Large intestine (tissue), 3 donors: ENCODE measurements around the gene ZDHHC14. TPM values are rescaled to one million over a fixed set of nuclear protein-coding genes. Genes with fewer than 3 reads are reported as not detected.

Experiments used
- DNase-seq, 2 donors: peaks; one replicate each; pipeline versions ENCODE4 v3.0.0 to v3.0.0-alpha.2; 2013
- H3K27ac ChIP-seq: one replicate; pipeline ENCODE4 v1.5.1; 2013; ENCODE audit warnings: low read length
- H3K27me3 ChIP-seq: 2 replicates; pipeline ENCODE4 v1.6.1; 2013; ENCODE audit warnings: low read length; ENCODE audit not compliant: control insufficient read depth, insufficient read depth
- H3K36me3 ChIP-seq: 2 replicates; pipeline ENCODE4 v1.6.1; 2013; ENCODE audit warnings: low read length; ENCODE audit not compliant: control insufficient read depth, insufficient read depth
- H3K4me1 ChIP-seq: one replicate; pipeline ENCODE4 v1.6.1; 2013; ENCODE audit warnings: low read length; ENCODE audit not compliant: control insufficient read depth, insufficient read depth
- H3K4me3 ChIP-seq: one replicate; pipeline ENCODE4 v1.5.1; 2013; ENCODE audit warnings: low read length
- H3K9me3 ChIP-seq: one replicate; pipeline ENCODE4 v1.6.1; 2013; ENCODE audit warnings: mild to moderate bottlenecking, low read depth, low read length, moderate library complexity; ENCODE audit not compliant: control insufficient read depth
- WGBS: methylation state at CpG from one replicate; pipeline ENCODE4 v1.1.5; 2013; ENCODE audit warnings: low lambda C conversion rate; ENCODE audit not compliant: insufficient coverage; 5-methylcytosine and 5-hydroxymethylcytosine counted together
- polyA plus RNA-seq: library from polyadenylated mRNA; unstranded; fragments of 120-200 nt; gene quantifications from one replicate; pipeline ENCODE4 v1.2.1, GENCODE V29; 2013

ZDHHC14 gene
- polyA plus RNA-seq, 1 donor, result 26.5 TPM

GRCh38 chr6:157533048-157533871 is 152.3 kb downstream of the ZDHHC14 start:
- H3K9me3 ChIP-seq, result no peaks in the 10 kb centered on the region
- no CpG with 5 or more reads among the region's 9 CpGs for WGBS
- H3K27ac ChIP-seq, result no peak overlapping the region
- peaks cover 63% of the 10 kb centered on the region for H3K4me1 ChIP-seq
- H3K27me3 ChIP-seq, result no peaks in the 10 kb centered on the region
- no peak for DNase-seq
- no peak overlapping the region for H3K4me3 ChIP-seq
- no peaks in the 10 kb centered on the region for H3K36me3 ChIP-seq

- Histone ChIP-seq H3K9me3 (no peaks in the 10 kb centered on the region), H3K27ac (no peak overlapping the region), H3K27me3 (no peaks in the 10 kb centered on the region), H3K4me1 (peaks cover 61% of the 10 kb centered on the region), H3K4me3 (no peak overlapping the region), H3K36me3 (no peaks in the 10 kb centered on the region)
- no CpG with 5 or more reads among the region's 8 CpGs for WGBS
- DNase-seq, result no peak
Measured at GRCh38 chr6:157534134-157534871, 153.3 kb downstream of the ZDHHC14 start.

- 80% methylated on average over 2 of the region's 3 CpGs for WGBS
Measured at GRCh38 chr6:157534977-157535339, 154.0 kb downstream of the ZDHHC14 start.

GRCh38 chr6:157535340-157536222 is 154.6 kb downstream of the ZDHHC14 start:
- no peaks in the 10 kb centered on the region for H3K9me3 ChIP-seq
- no peaks in the 10 kb centered on the region for H3K27me3 ChIP-seq
- no peak overlapping the region for H3K4me3 ChIP-seq
- H3K4me1 ChIP-seq, result peaks cover 60% of the 10 kb centered on the region
- WGBS, result 70% methylated on average over 2 of the region's 13 CpGs
- H3K27ac ChIP-seq, result peak overlapping the region; percentile 85
- peak; percentile 60 to 87 for DNase-seq
- no peaks in the 10 kb centered on the region for H3K36me3 ChIP-seq

More at GRCh38 chr6:157534977-157535339, 154.0 kb downstream of the ZDHHC14 start:
- H3K27ac ChIP-seq, result peak overlapping the region; percentile 85
- no peak overlapping the region for H3K4me3 ChIP-seq
- H3K27me3 ChIP-seq, result no peaks in the 10 kb centered on the region
- no peaks in the 10 kb centered on the region for H3K9me3 ChIP-seq
- no peak for DNase-seq
- H3K4me1 ChIP-seq, result peaks cover 60% of the 10 kb centered on the region
- no peaks in the 10 kb centered on the region for H3K36me3 ChIP-seq

GRCh38 chr6:157536223-157536545 is 155.2 kb downstream of the ZDHHC14 start:
- no CpG with 5 or more reads among the region's 2 CpGs for WGBS
- peaks cover 60% of the 10 kb centered on the region for H3K4me1 ChIP-seq

GRCh38 chr6:157537556-157537955 is 156.6 kb downstream of the ZDHHC14 start:
- WGBS, result no CpG with 5 or more reads among the region's 2 CpGs
- Histone ChIP-seq H3K36me3 (no peaks in the 10 kb centered on the region), H3K4me3 (no peak overlapping the region), H3K27me3 (no peaks in the 10 kb centered on the region), H3K4me1 (peaks cover 46% of the 10 kb centered on the region), H3K27ac (no peak overlapping the region), H3K9me3 (no peaks in the 10 kb centered on the region)
- DNase-seq, result no peak

More at GRCh38 chr6:157536223-157536545, 155.2 kb downstream of the ZDHHC14 start:
- Histone ChIP-seq H3K9me3 (no peaks in the 10 kb centered on the region), H3K4me3 (no peak overlapping the region), H3K36me3 (no peaks in the 10 kb centered on the region), H3K27ac (peak overlapping the region; percentile 85), H3K27me3 (no peaks in the 10 kb centered on the region)
- DNase-seq, result no peak

- H3K36me3 ChIP-seq, result peaks cover 3% of the 10 kb centered on the region
- no peaks in the 10 kb centered on the region for H3K27me3 ChIP-seq
- H3K4me3 ChIP-seq, result no peak overlapping the region
- WGBS, result no CpG with 5 or more reads among the region's 5 CpGs
- no peak for DNase-seq
- no peaks in the 10 kb centered on the region for H3K9me3 ChIP-seq
- H3K27ac ChIP-seq, result no peak overlapping the region
- H3K4me1 ChIP-seq, result peaks cover 43% of the 10 kb centered on the region
Measured at GRCh38 chr6:157538168-157538567, 157.2 kb downstream of the ZDHHC14 start.

- H3K36me3 ChIP-seq, result peaks cover 7% of the 10 kb centered on the region
- DNase-seq, result no peak
- no peak overlapping the region for H3K27ac ChIP-seq
- peaks cover 39% of the 10 kb centered on the region for H3K4me1 ChIP-seq
- WGBS, result 100% methylated on average over 3 of the region's 13 CpGs
- no peaks in the 10 kb centered on the region for H3K9me3 ChIP-seq
- no peak overlapping the region for H3K4me3 ChIP-seq
- H3K27me3 ChIP-seq, result no peaks in the 10 kb centered on the region
Measured at GRCh38 chr6:157538698-157539097, 157.7 kb downstream of the ZDHHC14 start.

- Histone ChIP-seq H3K4me3 (no peak overlapping the region), H3K27ac (peak overlapping the region; percentile 78), H3K9me3 (no peaks in the 10 kb centered on the region), H3K27me3 (no peaks in the 10 kb centered on the region), H3K4me1 (peaks cover 39% of the 10 kb centered on the region), H3K36me3 (peaks cover 13% of the 10 kb centered on the region)
- WGBS, result 33% methylated on average over 1 of the region's 10 CpGs
- DNase-seq, result no peak
Measured at GRCh38 chr6:157539421-157539822, 158.4 kb downstream of the ZDHHC14 start.
